GM12878 (cell line): Measurements from ENCODE around the gene INPP5D.

Source experiments
- MXI1 ChIP-seq: fragments of 150-350 bp; IDR thresholded peaks from 2 replicates; pipeline ENCODE4 v1.6.1; 2011; ENCODE audit warnings: low read depth, mild to moderate bottlenecking, inconsistent platforms, low read length, improper control_type of control experiment
- POLR2A ChIP-seq: IDR thresholded peaks from 2 replicates; pipeline ENCODE4 v1.6.1; 2011; ENCODE audit warnings: low read depth, mild to moderate bottlenecking, low read length
- RFX5 ChIP-seq: IDR thresholded peaks from 2 replicates; pipeline ENCODE4 v1.6.1; 2011; ENCODE audit warnings: low read depth, low read length, improper control_type of control experiment
- SREBF2 ChIP-seq: IDR thresholded peaks from 2 replicates; pipeline ENCODE4 v1.6.1; 2012; ENCODE audit warnings: mild to moderate bottlenecking, low read length
- ZNF207 ChIP-seq: fragments of 450-650 bp; IDR thresholded peaks from 2 replicates; pipeline ENCODE4 v1.6.1; 2014; ENCODE audit warnings: antibody characterized with exemption, mild to moderate bottlenecking, borderline replicate concordance
- ZNF274 ChIP-seq: IDR thresholded peaks from one replicate; pipeline ENCODE4 v1.8.0; 2011; ENCODE audit not compliant: insufficient read length, insufficient read depth
- TF ChIP-seq, protein P1 (sequence below), 3 experiments: IDR thresholded peaks in 2 of 3; conservative IDR thresholded peaks in 1 of 3; 2 replicates each; pipeline ENCODE4 v1.5.1; 2011; ENCODE audit warnings: low read depth in 3 of 3, low read length in 3 of 3, mild to moderate bottlenecking in 3 of 3, control low read depth in 2 of 3, moderate library complexity in 2 of 3, inconsistent platforms in 1 of 3, mixed read lengths in 1 of 3; ENCODE audit not compliant: control insufficient read depth in 2 of 3, insufficient read depth in 1 of 3; ENCODE audit errors: extremely low read depth in 1 of 3

DNA sequence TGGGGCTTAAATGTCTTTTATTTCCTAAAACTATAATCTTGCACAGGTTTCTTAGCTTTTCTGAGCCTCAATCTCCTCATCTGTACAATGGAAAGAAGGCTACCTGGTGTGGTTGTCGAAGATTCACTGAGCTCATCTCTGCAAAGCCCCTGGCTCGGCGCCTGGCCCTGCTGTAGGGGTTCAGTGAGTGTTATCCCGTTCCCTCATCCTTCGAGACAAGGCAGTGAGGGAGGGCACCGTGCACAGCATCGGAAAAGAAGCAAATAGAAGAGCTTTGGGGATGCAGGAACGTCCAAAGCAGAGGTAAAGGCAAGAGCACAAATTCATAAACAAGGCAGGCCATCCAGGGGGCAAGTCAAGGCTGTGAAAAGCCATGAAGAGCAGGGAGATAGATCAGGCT lies 150.1 kb downstream of the INPP5D start:
- TF ChIP-seq, protein P1, sequence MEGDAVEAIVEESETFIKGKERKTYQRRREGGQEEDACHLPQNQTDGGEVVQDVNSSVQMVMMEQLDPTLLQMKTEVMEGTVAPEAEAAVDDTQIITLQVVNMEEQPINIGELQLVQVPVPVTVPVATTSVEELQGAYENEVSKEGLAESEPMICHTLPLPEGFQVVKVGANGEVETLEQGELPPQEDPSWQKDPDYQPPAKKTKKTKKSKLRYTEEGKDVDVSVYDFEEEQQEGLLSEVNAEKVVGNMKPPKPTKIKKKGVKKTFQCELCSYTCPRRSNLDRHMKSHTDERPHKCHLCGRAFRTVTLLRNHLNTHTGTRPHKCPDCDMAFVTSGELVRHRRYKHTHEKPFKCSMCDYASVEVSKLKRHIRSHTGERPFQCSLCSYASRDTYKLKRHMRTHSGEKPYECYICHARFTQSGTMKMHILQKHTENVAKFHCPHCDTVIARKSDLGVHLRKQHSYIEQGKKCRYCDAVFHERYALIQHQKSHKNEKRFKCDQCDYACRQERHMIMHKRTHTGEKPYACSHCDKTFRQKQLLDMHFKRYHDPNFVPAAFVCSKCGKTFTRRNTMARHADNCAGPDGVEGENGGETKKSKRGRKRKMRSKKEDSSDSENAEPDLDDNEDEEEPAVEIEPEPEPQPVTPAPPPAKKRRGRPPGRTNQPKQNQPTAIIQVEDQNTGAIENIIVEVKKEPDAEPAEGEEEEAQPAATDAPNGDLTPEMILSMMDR (IDR thresholded peaks at IDR 0.05 in 2 of 3, conservative IDR thresholded peaks at IDR 0.05 in 1 of 3; ENCODE audit: control insufficient read depth in 2 of 3, extremely low read depth in 1 of 3, insufficient read depth in 1 of 3, low read depth in 3 of 3, low read length in 3 of 3): no peak
- no peak for TF ChIP-seq ZNF207
- TF ChIP-seq POLR2A: no peak
- TF ChIP-seq MXI1: no peak
- no peak for TF ChIP-seq ZNF274
- no peak for TF ChIP-seq RFX5
- no peak for TF ChIP-seq SREBF2
